ENCODE measurements around the gene SFT2D1.

Gene SFT2D1

GRCh38 chr6:166352923-166353322 lies 10.6 kb upstream of the SFT2D1 start:
- H3K4me3 ChIP-seq (ENCODE audit: low read depth, low read length) = no peak overlapping the region
- no peak overlapping the region for H3K9ac ChIP-seq (ENCODE audit: low read length)
- H3K79me1 ChIP-seq (ENCODE audit: low read length) = no peaks in the 10 kb centered on the region
- H3K36me3 ChIP-seq (ENCODE audit: control insufficient read depth in 1 of 2, insufficient read depth in 2 of 2, low read length in 2 of 2) = no peaks in the 10 kb centered on the region
- H2AFZ ChIP-seq (ENCODE audit: insufficient read depth, low read length, poor library complexity) = no peak overlapping the region
- no peak overlapping the region for H3K14ac ChIP-seq (ENCODE audit: low read length)
- H2AK5ac ChIP-seq (ENCODE audit: low read length) = no peak overlapping the region
- H2BK5ac ChIP-seq (ENCODE audit: low read depth, low read length, poor library complexity) = no peak overlapping the region
- H2BK120ac ChIP-seq (ENCODE audit: insufficient read depth, low read length, poor library complexity) = no peak overlapping the region
- no peak overlapping the region for H3K4me2 ChIP-seq (ENCODE audit: low read length)
- H3K9me3 ChIP-seq (ENCODE audit: insufficient read depth, low read depth, low read length) = peaks cover 2% of the 10 kb centered on the region
- H3K4me1 ChIP-seq (ENCODE audit: control insufficient read depth in 1 of 2, insufficient read depth in 2 of 2, low read length in 2 of 2) = no peaks in the 10 kb centered on the region
- H4K8ac ChIP-seq (ENCODE audit: low read depth, low read length) = no peak overlapping the region
- no peak overlapping the region for H2BK12ac ChIP-seq (ENCODE audit: low read length)
- no peak overlapping the region for H4K91ac ChIP-seq (ENCODE audit: low read depth, low read length)
- DNase-seq = no peak
- H3K27ac ChIP-seq (ENCODE audit: low read depth, low read length) = no peak overlapping the region
- no peaks in the 10 kb centered on the region for H3K79me2 ChIP-seq (ENCODE audit: control insufficient read depth, insufficient read depth, low read length, poor library complexity)
- H3K23ac ChIP-seq (ENCODE audit: low read length) = no peak overlapping the region
- H4K12ac ChIP-seq (ENCODE audit: low read depth, low read length) = no peak overlapping the region
- H3K18ac ChIP-seq (ENCODE audit: low read length) = no peak overlapping the region
- no peak overlapping the region for H3K4ac ChIP-seq (ENCODE audit: low read depth, low read length)
- H3K27me3 ChIP-seq (ENCODE audit: insufficient read depth, low read length) = no peaks in the 10 kb centered on the region

GRCh38 chr6:166351715-166352285 lies 9.5 kb upstream of the SFT2D1 start:
- Histone ChIP-seq H3K79me2 (ENCODE audit: control insufficient read depth, insufficient read depth, low read length, poor library complexity) (no peaks in the 10 kb centered on the region), H3K79me1 (ENCODE audit: low read length) (no peaks in the 10 kb centered on the region), H3K4me3 (ENCODE audit: low read depth, low read length) (no peak overlapping the region), H3K4me1 (ENCODE audit: control insufficient read depth in 1 of 2, insufficient read depth in 2 of 2, low read length in 2 of 2) (no peaks in the 10 kb centered on the region), H3K27me3 (ENCODE audit: insufficient read depth, low read length) (no peaks in the 10 kb centered on the region), H2BK120ac (ENCODE audit: insufficient read depth, low read length, poor library complexity) (no peak overlapping the region), H2AFZ (ENCODE audit: insufficient read depth, low read length, poor library complexity) (no peak overlapping the region), H2BK12ac (ENCODE audit: low read length) (no peak overlapping the region), H3K18ac (ENCODE audit: low read length) (no peak overlapping the region), H3K14ac (ENCODE audit: low read length) (no peak overlapping the region), H2BK5ac (ENCODE audit: low read depth, low read length, poor library complexity) (no peak overlapping the region), H4K12ac (ENCODE audit: low read depth, low read length) (no peak overlapping the region), H4K91ac (ENCODE audit: low read depth, low read length) (no peak overlapping the region), H3K36me3 (ENCODE audit: control insufficient read depth in 1 of 2, insufficient read depth in 2 of 2, low read length in 2 of 2) (no peaks in the 10 kb centered on the region), H3K27ac (ENCODE audit: low read depth, low read length) (no peak overlapping the region), H3K4ac (ENCODE audit: low read depth, low read length) (no peak overlapping the region), H3K9me3 (ENCODE audit: insufficient read depth, low read depth, low read length) (peaks cover 2% of the 10 kb centered on the region), H2AK5ac (ENCODE audit: low read length) (no peak overlapping the region), H4K8ac (ENCODE audit: low read depth, low read length) (no peak overlapping the region), H3K23ac (ENCODE audit: low read length) (no peak overlapping the region), H3K9ac (ENCODE audit: low read length) (no peak overlapping the region), H3K4me2 (ENCODE audit: low read length) (no peak overlapping the region)
- peak in 1 of 2 donors; percentile 3 for DNase-seq
- no CpG with 5 or more reads among the region's 4 CpGs for WGBS (ENCODE audit: extremely low coverage, insufficient coverage, insufficient read length)

- no peak overlapping the region for H3K4me2 ChIP-seq (ENCODE audit: low read length)
- no peak overlapping the region for H3K4me3 ChIP-seq (ENCODE audit: low read depth, low read length)
- H3K9me3 ChIP-seq (ENCODE audit: insufficient read depth, low read depth, low read length) = no peaks in the 10 kb centered on the region
- H4K91ac ChIP-seq (ENCODE audit: low read depth, low read length) = no peak overlapping the region
- no peak overlapping the region for H2BK120ac ChIP-seq (ENCODE audit: insufficient read depth, low read length, poor library complexity)
- no peaks in the 10 kb centered on the region for H3K79me2 ChIP-seq (ENCODE audit: control insufficient read depth, insufficient read depth, low read length, poor library complexity)
- H4K8ac ChIP-seq (ENCODE audit: low read depth, low read length) = no peak overlapping the region
- no peak overlapping the region for H3K9ac ChIP-seq (ENCODE audit: low read length)
- no peak overlapping the region for H3K14ac ChIP-seq (ENCODE audit: low read length)
- no peak overlapping the region for H4K12ac ChIP-seq (ENCODE audit: low read depth, low read length)
- H3K23ac ChIP-seq (ENCODE audit: low read length) = no peak overlapping the region
- H2AFZ ChIP-seq (ENCODE audit: insufficient read depth, low read length, poor library complexity) = no peak overlapping the region
- no CpG with 5 or more reads among the region's 6 CpGs for WGBS (ENCODE audit: extremely low coverage, insufficient coverage, insufficient read length)
- H2BK5ac ChIP-seq (ENCODE audit: low read depth, low read length, poor library complexity) = no peak overlapping the region
- H3K4ac ChIP-seq (ENCODE audit: low read depth, low read length) = no peak overlapping the region
- no peaks in the 10 kb centered on the region for H3K27me3 ChIP-seq (ENCODE audit: insufficient read depth, low read length)
- no peaks in the 10 kb centered on the region for H3K36me3 ChIP-seq (ENCODE audit: control insufficient read depth in 1 of 2, insufficient read depth in 2 of 2, low read length in 2 of 2)
- DNase-seq = peak; percentile 50 to 86
- peaks cover 8% of the 10 kb centered on the region for H3K79me1 ChIP-seq (ENCODE audit: low read length)
- no peak overlapping the region for H3K27ac ChIP-seq (ENCODE audit: low read depth, low read length)
- H2BK12ac ChIP-seq (ENCODE audit: low read length) = no peak overlapping the region
- H3K18ac ChIP-seq (ENCODE audit: low read length) = no peak overlapping the region
- peaks cover 3 to 6% of the 10 kb centered on the region in 2 experiments for H3K4me1 ChIP-seq (ENCODE audit: control insufficient read depth in 1 of 2, insufficient read depth in 2 of 2, low read length in 2 of 2)
- H2AK5ac ChIP-seq (ENCODE audit: low read length) = no peak overlapping the region
These were observed 6.1 kb upstream of the SFT2D1 start for GRCh38 chr6:166348305-166348949.

GRCh38 chr6:166346965-166347364 lies 4.6 kb upstream of the SFT2D1 start:
- Histone ChIP-seq H3K27ac (ENCODE audit: low read depth, low read length) (no peak overlapping the region), H3K4me2 (ENCODE audit: low read length) (no peak overlapping the region), H4K91ac (ENCODE audit: low read depth, low read length) (no peak overlapping the region), H3K9ac (ENCODE audit: low read length) (no peak overlapping the region), H2BK5ac (ENCODE audit: low read depth, low read length, poor library complexity) (no peak overlapping the region), H3K27me3 (ENCODE audit: insufficient read depth, low read length) (no peaks in the 10 kb centered on the region), H3K4me1 (ENCODE audit: control insufficient read depth in 1 of 2, insufficient read depth in 2 of 2, low read length in 2 of 2) (peaks cover 3 to 9% of the 10 kb centered on the region in 2 experiments), H3K36me3 (ENCODE audit: control insufficient read depth in 1 of 2, insufficient read depth in 2 of 2, low read length in 2 of 2) (no peaks in the 10 kb centered on the region), H3K18ac (ENCODE audit: low read length) (no peak overlapping the region), H3K23ac (ENCODE audit: low read length) (no peak overlapping the region), H2BK120ac (ENCODE audit: insufficient read depth, low read length, poor library complexity) (no peak overlapping the region), H4K12ac (ENCODE audit: low read depth, low read length) (no peak overlapping the region), H2BK12ac (ENCODE audit: low read length) (peak overlapping the region; percentile 51), H3K4me3 (ENCODE audit: low read depth, low read length) (no peak overlapping the region), H2AFZ (ENCODE audit: insufficient read depth, low read length, poor library complexity) (no peak overlapping the region), H2AK5ac (ENCODE audit: low read length) (no peak overlapping the region), H4K8ac (ENCODE audit: low read depth, low read length) (no peak overlapping the region), H3K79me2 (ENCODE audit: control insufficient read depth, insufficient read depth, low read length, poor library complexity) (peaks cover 9% of the 10 kb centered on the region), H3K9me3 (ENCODE audit: insufficient read depth, low read depth, low read length) (no peaks in the 10 kb centered on the region), H3K4ac (ENCODE audit: low read depth, low read length) (no peak overlapping the region), H3K14ac (ENCODE audit: low read length) (no peak overlapping the region), H3K79me1 (ENCODE audit: low read length) (peaks cover 17% of the 10 kb centered on the region)
- no peak for DNase-seq
